SK-N-SH (cell line): ENCODE measurements around the gene CTDP1. TPM values are rescaled to one million over a fixed set of nuclear protein-coding genes. Genes with fewer than 3 reads are reported as not detected.

Source experiments
- CTCF ChIA-PET: fragments of 300-600, 350-600 bp; formaldehyde crosslinking; extraction: SDS; loops from one replicate; lab custom pipeline; 2021; lab: Yijun Ruan, JAX
- POLR2A ChIA-PET: fragments of 350-600 bp; sonication (Branson Sonifier 250); formaldehyde crosslinking; extraction: SDS; loops from one replicate; lab custom pipeline; 2020; ENCODE audit warnings: antibody characterized with exemption, inconsistent platforms; lab: Yijun Ruan, JAX
- DNase-seq: peaks from one replicate; pipeline ENCODE4 v3.0.0; 2012
- H2AFZ ChIP-seq: fragments of 200-600 bp; sonication (generic); 2 replicates; pipeline ENCODE4 v1.8.1; 2016; ENCODE audit warnings: antibody characterized with exemption, mild to moderate bottlenecking, low read depth
- H3F3A ChIP-seq: fragments of 200-600 bp; sonication (generic); replicated peaks from 2 replicates; pipeline ENCODE3; 2016; ENCODE audit warnings: antibody characterized with exemption, mild to moderate bottlenecking; ENCODE audit not compliant: insufficient read depth
- H3K27ac ChIP-seq, 2 experiments: fragments of 200-500 bp in 1 of 2; fragments of 200-600 bp in 1 of 2; sonication (Bioruptor generic) in 1 of 2; sonication (generic), shearing (Covaris generic) in 1 of 2; 2 replicates each; pipeline versions ENCODE4 v1.5.1 to v1.6.1; 2014 to 2016; ENCODE audit warnings: low read depth in 2 of 2, inconsistent platforms in 1 of 2, low read length in 1 of 2, mild to moderate bottlenecking in 1 of 2, mixed read lengths in 1 of 2
- H3K27me3 ChIP-seq: fragments of 200-600 bp; sonication (generic), shearing (Covaris generic); 2 replicates; pipeline ENCODE4 v1.6.1; 2016; ENCODE audit warnings: mixed run types; ENCODE audit not compliant: insufficient read depth
- H3K36me3 ChIP-seq, 2 experiments: fragments of 200-500 bp in 1 of 2; fragments of 200-600 bp in 1 of 2; sonication (Bioruptor generic) in 1 of 2; sonication (generic) in 1 of 2; replicated peaks in 1 of 2; 2 replicates each; pipeline versions ENCODE3 to v1.5.1; 2014 to 2016; ENCODE audit warnings: low read length in 1 of 2, mild to moderate bottlenecking in 1 of 2; ENCODE audit not compliant: insufficient read depth in 2 of 2, control insufficient read depth in 1 of 2
- H3K4me1 ChIP-seq, 2 experiments: fragments of 200-500 bp in 1 of 2; fragments of 200-600 bp in 1 of 2; sonication (Bioruptor generic) in 1 of 2; sonication (generic), shearing (Covaris generic) in 1 of 2; 2 replicates each; pipeline versions ENCODE4 v1.5.1 to v1.6.1; 2014 to 2016; ENCODE audit warnings: low read depth in 1 of 2, low read length in 1 of 2, mixed run types in 1 of 2; ENCODE audit not compliant: insufficient read depth in 2 of 2, control insufficient read depth in 1 of 2
- H3K4me2 ChIP-seq: fragments of 200-600 bp; sonication (generic), shearing (Covaris generic); 2 replicates; pipeline ENCODE4 v1.6.1; 2017; ENCODE audit warnings: mixed run types
- H3K4me3 ChIP-seq, 2 experiments: fragments of 200-500 bp in 1 of 2; fragments of 200-600 bp in 1 of 2; sonication (Bioruptor generic) in 1 of 2; sonication (generic), shearing (Covaris generic) in 1 of 2; 2 replicates each; pipeline versions ENCODE4 v1.5.1 to v1.8.1; 2014 to 2016; ENCODE audit warnings: low read depth in 2 of 2, inconsistent platforms in 1 of 2, low read length in 1 of 2, mild to moderate bottlenecking in 1 of 2, mixed read lengths in 1 of 2, moderate library complexity in 1 of 2
- H3K79me2 ChIP-seq: fragments of 200-600 bp; sonication (generic); 2 replicates; pipeline ENCODE4 v1.8.1; 2017; ENCODE audit warnings: mild to moderate bottlenecking; ENCODE audit not compliant: insufficient read depth
- H3K9ac ChIP-seq: fragments of 200-600 bp; sonication (generic); 2 replicates; pipeline ENCODE4 v1.6.1; 2017; ENCODE audit warnings: mixed run types
- H3K9me2 ChIP-seq: fragments of 200-600 bp; sonication (generic); 2 replicates; pipeline ENCODE4 v1.6.1; 2017; ENCODE audit warnings: mixed run types
- H3K9me3 ChIP-seq: fragments of 200-600 bp; sonication (generic); 2 replicates; pipeline ENCODE4 v1.6.1; 2017; ENCODE audit warnings: mixed run types, mild to moderate bottlenecking, moderate library complexity
- H4K20me1 ChIP-seq: fragments of 200-600 bp; sonication (generic); 2 replicates; pipeline ENCODE4 v1.6.1; 2017; ENCODE audit warnings: mild to moderate bottlenecking, mixed run types; ENCODE audit not compliant: insufficient read depth
- CHD2 ChIP-seq: fragments of 150-350 bp; IDR thresholded peaks from 2 replicates; pipeline ENCODE4 v1.6.1; 2018; ENCODE audit warnings: low read length; ENCODE audit not compliant: partially characterized antibody
- CTCF ChIP-seq: fragments of 200-600 bp; sonication (generic); IDR thresholded peaks from 2 replicates; pipeline ENCODE4 v1.6.1; 2017; ENCODE audit warnings: antibody characterized with exemption, mild to moderate bottlenecking, moderate library complexity
- EZH2phosphoT487 ChIP-seq: fragments of 200-600 bp; sonication (generic); IDR thresholded peaks from 2 replicates; pipeline ENCODE4 v1.6.1; 2017; ENCODE audit warnings: low read depth, mixed run types, mild to moderate bottlenecking, antibody characterized with exemption, moderate library complexity, borderline replicate concordance
- FOSL2 ChIP-seq: IDR thresholded peaks from 2 replicates; pipeline ENCODE4 v1.4.0; 2012; ENCODE audit warnings: low read depth, mild to moderate bottlenecking, moderate library complexity, borderline replicate concordance
- FOXM1 ChIP-seq: IDR thresholded peaks from 2 replicates; pipeline ENCODE4 v1.4.0; 2012; ENCODE audit warnings: low read depth, mild to moderate bottlenecking
- JUND ChIP-seq: IDR thresholded peaks from 2 replicates; pipeline ENCODE4 v1.4.0; 2012
- MXI1 ChIP-seq: IDR thresholded peaks from 2 replicates; pipeline ENCODE4 v1.6.1; 2012; ENCODE audit warnings: mild to moderate bottlenecking, low read depth, low read length, improper control_type of control experiment
- NFIC ChIP-seq: IDR thresholded peaks from 2 replicates; pipeline ENCODE4 v1.4.0; 2012; ENCODE audit warnings: borderline replicate concordance
- PBX3 ChIP-seq: IDR thresholded peaks from 2 replicates; pipeline ENCODE4; 2012
- RAD21 ChIP-seq: IDR thresholded peaks from 2 replicates; pipeline ENCODE4 v1.6.1; 2012; ENCODE audit warnings: mild to moderate bottlenecking, low read length
- REST ChIP-seq: IDR thresholded peaks from 2 replicates; pipeline ENCODE4 v1.6.1; 2012; ENCODE audit warnings: mild to moderate bottlenecking, low read depth, low read length, moderate library complexity
- RFX5 ChIP-seq: IDR thresholded peaks from 2 replicates; pipeline ENCODE4 v1.6.1; 2012; ENCODE audit warnings: mild to moderate bottlenecking, improper control_type of control experiment, low read length
- RXRA ChIP-seq: IDR thresholded peaks from 2 replicates; pipeline ENCODE4 v1.4.0; 2012; ENCODE audit warnings: low read depth, mild to moderate bottlenecking, borderline replicate concordance
- SMC3 ChIP-seq: IDR thresholded peaks from 2 replicates; pipeline ENCODE4 v1.6.1; 2012; ENCODE audit warnings: low read depth, low read length, improper control_type of control experiment
- TEAD4 ChIP-seq: IDR thresholded peaks from 2 replicates; pipeline ENCODE4 v1.4.0; 2012; ENCODE audit warnings: mild to moderate bottlenecking, borderline replicate concordance; ENCODE audit not compliant: insufficient read depth
- USF2 ChIP-seq: fragments of 150-350 bp; IDR thresholded peaks from 2 replicates; pipeline ENCODE4 v1.6.1; 2017; ENCODE audit warnings: antibody characterized with exemption, low read length, low read depth, borderline replicate concordance
- YY1 ChIP-seq: IDR thresholded peaks from 2 replicates; pipeline ENCODE4 v1.4.0; 2012; ENCODE audit warnings: low read depth, mild to moderate bottlenecking
- ZBTB33 ChIP-seq: IDR thresholded peaks from 2 replicates; pipeline ENCODE4 v1.4.0; 2012; ENCODE audit warnings: low read depth, borderline replicate concordance
- WGBS: methylation state at CpG from one replicate; pipeline ENCODE4 v1.1.6; 2017; ENCODE audit warnings: low lambda C conversion rate; 5-methylcytosine and 5-hydroxymethylcytosine counted together
- polyA plus RNA-seq, 3 experiments: library from polyadenylated mRNA; depleted of rRNA; stranded (reverse); fragments of >200 nt; gene quantifications; 2 replicates each; pipeline ENCODE4 v1.2.3, GENCODE V29; 2012

The CTDP1 gene
- polyA plus RNA-seq, 1 of the 3 experiments (the other 2 are of a cell fraction), result 15.6 TPM

GRCh38 chr18:79650959-79651358, 28.6 kb upstream of the CTDP1 start:
- Histone ChIP-seq H3K9me3 (0 out of 2 replicates have a peak, but pooled peaks cover under 1% of the 10 kb centered on the region), H3K4me2 (no peak overlapping the region), H3F3A (no peaks in the 10 kb centered on the region), H3K4me1 (no peaks in the 10 kb centered on the region), H3K27me3 (peaks cover 46% of the 10 kb centered on the region), H2AFZ (no peak overlapping the region), H3K27ac (no peak overlapping the region), H3K9me2 (no peaks in the 10 kb centered on the region), H3K4me3 (no peak overlapping the region), H3K36me3 (no peaks in the 10 kb centered on the region), H3K79me2 (no peaks in the 10 kb centered on the region), H4K20me1 (no peaks in the 10 kb centered on the region), H3K9ac (no peak overlapping the region)
- WGBS, result 53% methylated on average over 11 of the region's 11 CpGs
- TF ChIP-seq EZH2phosphoT487, result no peak
- TF ChIP-seq CTCF, result no peak
- no peak for TF ChIP-seq RXRA
- no peak for TF ChIP-seq NFIC
- no peak for TF ChIP-seq FOSL2
- TF ChIP-seq MXI1, result no peak
- TF ChIP-seq YY1, result no peak
- no peak for TF ChIP-seq USF2
- no peak for TF ChIP-seq JUND
- no peak for TF ChIP-seq FOXM1
- no peak for TF ChIP-seq RAD21
- TF ChIP-seq ZBTB33, result no peak
- no peak for TF ChIP-seq RFX5
- no peak for TF ChIP-seq REST
- no peak for TF ChIP-seq SMC3
- no peak for TF ChIP-seq PBX3
- TF ChIP-seq TEAD4, result no peak
- no peak for TF ChIP-seq CHD2
- ChIA-PET CTCF (interaction anchor here (3.0 kb wide), 1 partner anchor 270 kb away, joined by 10 read pairs; no protein-coding TSS in a partner anchor), POLR2A (no interaction called here)
- no peak for DNase-seq
